Gastroesophageal sphincter (tissue), 4 donors: ENCODE results near the gene SMARCC1. TPM values are rescaled to one million over a fixed set of nuclear protein-coding genes. Genes with fewer than 3 reads are reported as not detected.

Experiments used
- ATAC-seq: fragments of 150-250 bp; one replicate; pipeline ENCODE4 v1.9.1; 2016; ENCODE audit warnings: mild to moderate bottlenecking, moderate library complexity
- H3K27ac ChIP-seq, 4 donors: fragments of 200-600 bp; sonication (generic) in 3 of 4; 1 replicate in 3 of 4; 2 replicates in 1 of 4; pipeline ENCODE4 v1.5.1; 2016 to 2019
- H3K27me3 ChIP-seq: fragments of 200-600 bp; sonication (generic); one replicate; pipeline ENCODE4 v1.5.1; 2019
- H3K36me3 ChIP-seq, 2 donors: fragments of 200-600 bp; sonication (generic); one replicate each; pipeline ENCODE4 v1.5.1; 2019; ENCODE audit warnings: control low read depth in 1 of 2
- H3K4me1 ChIP-seq, 3 donors: fragments of 200-600 bp; sonication (generic); 1 replicate in 2 of 3; 2 replicates in 1 of 3; pipeline ENCODE4 v1.5.1; 2016 to 2019; ENCODE audit warnings: control low read depth in 2 of 3
- H3K4me3 ChIP-seq, 2 donors: fragments of 200-600 bp; sonication (generic); one replicate each; pipeline ENCODE4 v1.5.1; 2019; ENCODE audit warnings: mild to moderate bottlenecking in 1 of 2, moderate library complexity in 1 of 2
- H3K9me3 ChIP-seq, 3 donors: fragments of 200-600 bp; sonication (generic); one replicate each; pipeline ENCODE4 v1.5.1; 2017 to 2019; ENCODE audit warnings: control low read depth in 2 of 3
- CTCF ChIP-seq, 4 experiments: fragments of 200-600 bp in 2 of 4; fragments of 450-650 bp in 2 of 4; sonication (generic) in 1 of 4; IDR thresholded peaks; one replicate each; pipeline ENCODE4 v1.5.1; 2017 to 2019; ENCODE audit warnings: antibody characterized with exemption in 4 of 4, mild to moderate bottlenecking in 2 of 4, moderate library complexity in 2 of 4
- EP300 ChIP-seq: sonication (generic); formaldehyde crosslinking; IDR thresholded peaks from one replicate; pipeline ENCODE4 v1.6.1; 2017; ENCODE audit warnings: antibody characterized with exemption, mild to moderate bottlenecking
- POLR2A ChIP-seq, 2 donors: fragments of 450-650 bp; IDR thresholded peaks; one replicate each; pipeline ENCODE4 v1.6.1; 2017; ENCODE audit warnings: antibody characterized with exemption in 2 of 2, mild to moderate bottlenecking in 2 of 2, moderate library complexity in 1 of 2
- POLR2AphosphoS5 ChIP-seq: sonication (generic); formaldehyde crosslinking; IDR thresholded peaks from one replicate; pipeline ENCODE4 v1.6.1; 2017; ENCODE audit warnings: antibody characterized with exemption
- WGBS, 2 donors: methylation state at CpG; one replicate each; pipeline ENCODE4 v1.1.5; 2018; ENCODE audit warnings: low coverage in 1 of 2; 5-methylcytosine and 5-hydroxymethylcytosine counted together
- total RNA-seq, 4 donors: library from RNA; depleted of rRNA; stranded (reverse); fragments of >200 nt; gene quantifications; one replicate each; pipeline ENCODE4 v1.1.0, GENCODE V29; 2016

Gene SMARCC1
- total RNA-seq, 4 donors from 2014 or later, result 38.5 to 68.2 (median 49.1) TPM

GRCh38 chr3:47636225-47636624, 145.5 kb downstream of the SMARCC1 start:
- Histone ChIP-seq H3K4me1 (no peaks in the 10 kb centered on the region), H3K27me3 (no peaks in the 10 kb centered on the region), H3K27ac (no peak overlapping the region), H3K36me3 (peaks cover 0 to 80% of the 10 kb centered on the region in 2 donors), H3K9me3 (no peaks in the 10 kb centered on the region), H3K4me3 (no peak overlapping the region)
- ATAC-seq, result no peak
- WGBS, 2 donors, result 64 to 95% methylated on average over 3 to 5 of the region's 6 CpGs
- TF ChIP-seq POLR2A (IDR thresholded peaks at IDR 0.05) (no peak), EP300 (no peak), POLR2AphosphoS5 (no peak), CTCF (IDR thresholded peaks at IDR 0.05) (no peak)

- no peaks in the 10 kb centered on the region for H3K9me3 ChIP-seq
- H3K27ac ChIP-seq, result no peak overlapping the region
- H3K4me3 ChIP-seq, result no peak overlapping the region
- TF ChIP-seq POLR2AphosphoS5 (no peak), CTCF (IDR thresholded peaks at IDR 0.05) (no peak), EP300 (no peak)
- H3K36me3 ChIP-seq, result peaks cover 0 to 81% of the 10 kb centered on the region in 2 donors
- 57 to 89% methylated on average over 1 of the region's 1 CpG for WGBS, 2 donors
- no peaks in the 10 kb centered on the region for H3K27me3 ChIP-seq
- ATAC-seq, result no peak
- H3K4me1 ChIP-seq, result no peaks in the 10 kb centered on the region
Observed at GRCh38 chr3:47635536-47635935, 146.2 kb downstream of the SMARCC1 start.

- no peaks in the 10 kb centered on the region for H3K27me3 ChIP-seq
- 75 to 77% methylated on average over 5 to 6 of the region's 6 CpGs for WGBS, 2 donors
- H3K27ac ChIP-seq, result no peak overlapping the region
- H3K9me3 ChIP-seq, result no peaks in the 10 kb centered on the region
- H3K4me3 ChIP-seq, result no peak overlapping the region
- peaks cover 0 to 87% of the 10 kb centered on the region in 2 donors for H3K36me3 ChIP-seq
- H3K4me1 ChIP-seq, result no peaks in the 10 kb centered on the region
- no peak for ATAC-seq
- TF ChIP-seq POLR2AphosphoS5, result no peak
- no peak for TF ChIP-seq EP300
- TF ChIP-seq POLR2A (IDR thresholded peaks at IDR 0.05), result no peak
Observed at GRCh38 chr3:47634996-47635395, 146.7 kb downstream of the SMARCC1 start.

GRCh38 chr3:47630810-47631209, 150.9 kb downstream of the SMARCC1 start:
- Histone ChIP-seq H3K27ac (no peak overlapping the region), H3K4me1 (no peaks in the 10 kb centered on the region), H3K4me3 (no peak overlapping the region), H3K27me3 (no peaks in the 10 kb centered on the region), H3K9me3 (no peaks in the 10 kb centered on the region), H3K36me3 (peaks cover 0 to 98% of the 10 kb centered on the region in 2 donors)
- 80 to 100% methylated on average over 1 of the region's 1 CpG for WGBS, 2 donors
- no peak for ATAC-seq
- TF ChIP-seq POLR2A (IDR thresholded peaks at IDR 0.05) (no peak), EP300 (no peak), POLR2AphosphoS5 (no peak), CTCF (IDR thresholded peaks at IDR 0.05) (no peak)

GRCh38 chr3:47629770-47630169, 151.9 kb downstream of the SMARCC1 start:
- H3K9me3 ChIP-seq, result no peaks in the 10 kb centered on the region
- TF ChIP-seq EP300, result no peak
- TF ChIP-seq POLR2AphosphoS5, result no peak
- no peak for TF ChIP-seq CTCF (IDR thresholded peaks at IDR 0.05)
- no peak for TF ChIP-seq POLR2A (IDR thresholded peaks at IDR 0.05)
- H3K4me1 ChIP-seq, result no peaks in the 10 kb centered on the region
- 67 to 71% methylated on average over 3 to 4 of the region's 6 CpGs for WGBS, 2 donors
- H3K27ac ChIP-seq, result no peak overlapping the region
- ATAC-seq, result no peak
- H3K27me3 ChIP-seq, result no peaks in the 10 kb centered on the region
- no peak overlapping the region for H3K4me3 ChIP-seq
- peaks cover 0 to 96% of the 10 kb centered on the region in 2 donors for H3K36me3 ChIP-seq
